GM21619 (cell line): ENCODE results near the gene PRR36.
"Not testable (repeated sequence)": the region's sequence is repeated elsewhere in the genome, so short reads cannot be mapped to it uniquely, and the experiment has no call there.

Experiments used
- ATAC-seq: cut with Tn5 transposase; IDR thresholded peaks from one replicate; pipeline ENCODE4 v1.9.1; 2021; ENCODE audit not compliant: unreplicated experiment

The PRR36 gene

DNA sequence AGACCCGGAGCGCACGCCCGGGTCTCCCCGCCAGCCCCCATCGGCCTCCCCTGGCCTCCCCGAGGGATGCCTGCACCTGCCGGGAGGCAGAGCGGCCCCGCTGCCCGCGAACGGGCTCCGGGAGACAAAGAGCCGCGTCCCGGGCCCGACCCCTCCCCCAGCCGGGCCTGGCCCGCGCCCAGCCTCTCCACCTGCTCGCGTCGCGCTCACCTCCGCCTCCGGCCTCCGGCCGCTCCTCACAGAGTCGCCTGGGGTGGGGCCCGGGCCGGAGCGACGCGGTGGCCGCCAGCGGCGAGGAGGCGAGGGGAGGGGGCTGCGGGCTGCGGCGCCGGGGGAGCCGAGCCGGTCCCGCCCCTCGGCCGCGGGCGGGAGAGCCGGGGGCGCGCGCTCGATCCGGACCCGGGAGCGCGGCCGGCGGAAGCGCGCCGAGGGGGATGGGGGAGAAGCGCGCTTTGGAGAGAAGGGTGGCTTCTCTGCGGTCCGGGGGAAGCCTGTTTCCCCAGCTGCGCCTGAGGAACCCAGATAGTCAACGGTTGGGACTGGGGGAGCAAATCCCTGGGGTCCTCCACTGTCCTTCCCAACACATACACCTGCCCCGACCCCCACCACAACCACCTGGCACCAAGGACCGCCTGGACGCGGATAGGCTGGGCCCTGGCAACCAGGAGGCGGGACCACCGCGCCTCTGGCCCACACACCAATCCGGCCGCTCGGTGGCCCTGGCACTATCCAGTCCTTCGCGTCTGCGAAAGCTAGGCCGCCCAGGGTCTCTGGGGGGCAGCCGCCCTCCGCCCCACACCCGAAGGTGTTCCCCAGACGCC lies at the start of gene PRR36:
PRR36 (minus strand) TSS at position 315 of the 821 bp plus-strand sequence. CDS start 701 bp downstream, outside the sequence.
- ATAC-seq, result no peak

DNA sequence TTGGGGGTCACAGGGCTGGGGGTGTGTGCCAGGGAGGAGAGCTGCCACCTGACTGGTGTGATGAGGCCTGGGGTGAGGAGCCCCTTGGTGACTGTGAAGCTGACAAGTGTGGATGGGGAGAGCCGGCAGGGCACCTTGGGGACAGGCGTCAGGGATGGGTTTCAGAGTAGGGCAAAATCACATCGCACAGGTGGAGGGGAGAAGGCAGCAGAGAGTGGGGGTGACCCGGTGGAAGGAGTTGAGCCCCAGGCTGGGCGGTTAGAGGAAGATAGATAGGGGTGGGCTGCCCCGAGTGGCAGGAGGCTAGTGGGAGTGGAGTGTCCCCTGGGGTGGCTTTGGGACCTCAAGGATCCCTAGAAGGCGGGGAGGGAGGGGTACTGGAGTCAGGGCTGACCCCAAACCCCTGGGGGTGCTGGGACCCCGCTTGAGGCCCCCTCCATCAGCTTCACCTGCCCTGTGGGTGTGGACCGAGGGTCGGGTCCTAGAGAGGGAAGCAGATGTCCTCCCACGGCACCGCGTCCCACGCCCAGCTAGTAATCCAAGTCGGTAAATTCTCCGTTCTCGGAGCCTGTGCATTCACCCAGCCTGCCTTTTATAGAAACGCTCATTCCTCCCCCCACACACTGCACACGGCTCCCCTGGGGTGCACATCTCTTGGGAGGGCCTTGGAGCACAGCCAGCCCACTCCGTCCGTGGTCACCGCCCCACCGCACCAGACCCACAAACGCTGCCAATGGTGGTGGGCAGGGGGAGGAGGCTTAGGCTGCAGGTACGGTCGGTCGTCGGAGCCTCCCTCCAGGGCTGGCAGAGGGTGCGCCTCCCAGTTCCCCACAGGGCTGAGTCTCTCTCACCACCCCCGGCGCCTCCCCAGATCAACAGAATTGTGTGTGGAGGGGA lies 49.4 kb upstream of the PRR36 start:
- ATAC-seq, result no peak

DNA sequence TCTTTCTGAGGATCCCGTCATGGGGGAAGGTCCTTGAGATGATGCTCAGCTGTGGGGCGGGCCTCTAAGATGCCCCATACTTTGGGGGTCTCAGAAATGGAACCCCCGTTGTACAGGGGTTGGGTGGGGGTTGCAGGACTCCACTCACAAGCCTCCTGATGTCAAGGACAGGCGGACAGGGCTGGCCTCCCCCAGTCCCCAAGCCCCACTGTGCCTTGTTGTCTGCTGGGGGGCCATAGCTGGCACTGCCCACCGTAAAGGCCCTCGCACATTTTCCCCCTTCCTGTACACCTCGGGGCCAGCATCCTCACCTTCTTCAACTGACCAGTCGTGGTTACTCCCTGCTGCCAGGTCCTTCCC lies 48.6 kb upstream of the PRR36 start:
- ATAC-seq, result no peak

GRCh38 chr19:7921967-7922835 lies 48.0 kb upstream of the PRR36 start:
- ATAC-seq, result no peak

GRCh38 chr19:7921302-7921966 lies 47.2 kb upstream of the PRR36 start:
- no peak for ATAC-seq

GRCh38 chr19:7920519-7921301 lies 46.5 kb upstream of the PRR36 start:
- peak; percentile 27 for ATAC-seq

DNA sequence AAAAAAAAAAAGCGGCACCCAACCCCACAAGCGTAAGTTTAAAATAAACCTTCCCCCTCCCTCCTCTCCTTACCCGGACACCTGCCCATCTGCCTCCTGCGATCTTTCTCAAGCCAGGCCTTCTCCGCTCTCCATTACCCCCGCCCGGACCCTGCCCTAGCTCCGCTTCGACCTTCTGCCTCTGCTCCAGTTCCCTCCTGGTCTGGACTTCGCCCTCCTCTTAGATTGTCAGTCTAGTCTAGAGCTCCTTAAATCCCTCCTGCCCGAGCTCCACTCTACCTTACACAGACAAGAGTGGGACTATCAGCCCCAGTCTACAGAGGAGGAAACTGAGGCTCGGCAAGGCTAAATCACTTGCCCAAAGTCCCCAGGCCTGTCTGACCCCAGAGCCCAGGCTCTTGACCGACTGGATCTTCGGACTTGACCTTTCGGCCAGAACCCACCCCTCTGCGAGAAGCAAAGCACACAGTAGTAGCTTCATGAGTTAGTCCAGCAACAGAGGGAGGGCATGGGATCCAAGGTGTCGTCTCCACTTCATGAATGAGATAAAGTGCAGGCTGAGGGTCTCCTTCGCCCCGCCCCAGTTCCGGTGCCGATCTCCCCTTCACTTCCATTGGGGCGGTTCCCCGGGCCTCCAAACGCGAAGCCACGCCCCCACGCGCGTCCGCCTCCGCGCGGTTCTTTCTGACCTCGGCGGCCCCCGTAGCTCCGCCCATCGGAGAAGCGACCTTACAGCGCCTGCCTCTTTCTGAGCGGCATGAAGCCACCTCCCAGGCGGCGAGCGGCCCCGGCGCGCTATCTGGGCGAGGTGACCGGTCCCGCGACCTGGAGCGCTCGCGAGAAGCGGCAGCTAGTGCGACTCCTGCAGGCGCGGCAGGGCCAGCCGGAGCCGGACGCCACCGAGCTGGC lies 45.7 kb upstream of the PRR36 start, which contains the start of gene SNAPC2:
SNAPC2 (plus strand) TSS at position 729 of the 909 bp plus-strand sequence; CDS start at position 758, 29 bp downstream.
- ATAC-seq, result peak; percentile 57

- ATAC-seq, result no peak
Observed at GRCh38 chr19:7918615-7919421, 44.6 kb upstream of the PRR36 start.

DNA sequence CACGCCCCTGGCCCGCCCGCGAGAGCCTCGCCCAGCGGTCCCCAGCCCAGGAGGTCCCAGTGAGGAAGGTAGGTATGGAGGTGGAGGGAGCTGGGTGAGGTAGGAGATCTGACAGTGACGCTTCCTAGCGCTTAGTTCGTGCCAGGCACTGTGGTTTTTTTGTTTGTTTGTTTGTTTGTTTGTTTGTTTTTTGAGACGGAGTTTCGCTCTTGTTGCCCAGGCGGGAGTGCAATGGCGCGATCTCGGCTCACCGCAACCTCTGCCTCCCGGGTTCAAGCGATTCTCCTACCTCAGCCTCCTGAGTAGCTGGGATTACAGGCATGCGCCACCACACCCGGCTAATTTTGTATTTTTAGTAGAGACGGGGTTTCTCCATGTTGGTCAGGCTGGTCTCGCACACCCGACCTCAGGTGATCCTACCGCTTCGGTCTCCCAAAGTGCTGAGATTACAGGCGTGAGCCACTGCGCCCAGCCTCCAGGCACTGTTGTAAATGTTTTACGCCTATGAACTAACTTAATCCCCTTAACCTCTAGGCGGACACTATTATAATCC lies 43.9 kb upstream of the PRR36 start:
- ATAC-seq, result not testable (repeated sequence)

DNA sequence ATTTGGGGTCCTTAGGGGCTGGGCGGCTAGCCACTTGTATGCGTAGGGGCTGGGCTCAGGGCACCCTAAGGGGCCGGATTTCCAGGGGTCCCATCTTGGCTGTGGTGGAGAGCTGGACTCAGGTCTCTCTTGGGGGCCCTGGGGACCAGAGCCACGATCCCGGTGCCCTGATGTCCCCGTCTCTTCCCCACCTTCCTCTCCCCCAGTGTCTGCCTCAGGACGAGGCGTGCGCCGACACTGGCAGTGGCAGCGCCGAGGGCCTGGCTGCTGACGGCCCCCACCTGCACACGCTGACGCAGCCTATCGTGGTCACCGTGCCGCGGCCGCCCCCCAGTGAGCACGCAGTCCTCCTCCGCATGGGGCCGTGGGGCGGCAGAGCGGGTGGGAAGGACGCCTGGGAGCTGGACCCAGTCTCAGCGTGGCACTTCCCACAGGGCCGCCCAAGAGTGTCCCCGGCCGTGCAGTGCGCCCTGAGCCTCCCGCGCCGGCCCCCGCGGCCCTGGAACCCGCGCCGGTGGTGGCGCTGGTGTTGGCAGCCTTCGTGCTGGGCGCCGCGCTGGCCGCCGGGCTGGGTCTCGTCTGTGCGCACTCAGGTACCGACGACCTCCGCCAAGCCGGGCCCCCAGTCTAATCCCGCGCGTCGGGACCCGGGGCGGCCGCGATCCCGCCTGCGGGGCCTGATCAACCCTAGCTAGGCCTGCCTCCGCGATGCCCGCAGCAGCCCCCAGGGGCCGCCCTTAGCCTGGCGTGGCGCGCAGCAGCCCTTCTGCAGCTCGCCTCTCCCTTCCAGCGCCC lies 43.3 kb upstream of the PRR36 start:
- ATAC-seq, result no peak

DNA sequence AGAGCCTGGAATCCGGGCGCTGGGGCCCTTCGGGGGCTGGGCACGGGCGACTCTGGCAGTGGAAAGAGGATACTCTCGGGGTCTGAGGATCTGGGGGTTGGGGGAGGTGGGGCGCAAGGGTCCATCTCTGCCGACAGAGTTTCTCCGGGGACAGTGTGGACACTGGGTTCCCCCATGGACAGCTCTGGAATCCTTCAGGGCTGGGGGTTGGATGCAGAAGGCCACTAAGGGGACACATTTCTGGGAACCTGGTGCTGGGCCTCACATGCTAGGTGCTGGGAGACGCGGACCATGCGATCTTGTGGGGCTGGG lies 42.7 kb upstream of the PRR36 start:
- ATAC-seq, result no peak

- ATAC-seq, result no peak
Observed at GRCh38 chr19:7916103-7916954, 42.1 kb upstream of the PRR36 start.

- ATAC-seq, result no peak
Observed at GRCh38 chr19:7915250-7916102, 41.3 kb upstream of the PRR36 start.

DNA sequence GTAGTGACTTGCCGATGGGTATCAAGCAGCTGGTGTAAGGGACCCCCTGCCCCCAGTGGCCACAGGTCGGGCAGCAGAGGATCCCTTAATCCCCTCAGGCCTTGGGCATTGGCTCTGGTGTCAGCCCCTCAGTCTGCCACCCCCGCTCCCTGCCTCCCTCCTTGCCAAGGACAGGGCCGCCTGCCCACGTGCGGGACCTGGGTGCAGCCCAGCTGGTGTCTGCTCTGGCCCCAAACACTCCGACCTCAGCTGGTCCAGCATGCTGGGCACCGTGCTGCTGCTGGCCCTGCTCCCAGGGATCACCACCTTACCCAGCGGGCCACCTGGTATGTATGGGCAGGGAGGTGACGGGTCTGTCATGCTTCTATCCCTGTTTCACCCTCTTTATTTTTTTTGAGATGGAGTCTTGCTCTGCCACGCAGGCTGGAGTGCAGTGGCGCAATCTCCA lies 40.4 kb upstream of the PRR36 start, which contains the start of gene TGFBR3L:
TGFBR3L (plus strand) TSS at position 233 of the 448 bp plus-strand sequence.
- no peak for ATAC-seq

DNA sequence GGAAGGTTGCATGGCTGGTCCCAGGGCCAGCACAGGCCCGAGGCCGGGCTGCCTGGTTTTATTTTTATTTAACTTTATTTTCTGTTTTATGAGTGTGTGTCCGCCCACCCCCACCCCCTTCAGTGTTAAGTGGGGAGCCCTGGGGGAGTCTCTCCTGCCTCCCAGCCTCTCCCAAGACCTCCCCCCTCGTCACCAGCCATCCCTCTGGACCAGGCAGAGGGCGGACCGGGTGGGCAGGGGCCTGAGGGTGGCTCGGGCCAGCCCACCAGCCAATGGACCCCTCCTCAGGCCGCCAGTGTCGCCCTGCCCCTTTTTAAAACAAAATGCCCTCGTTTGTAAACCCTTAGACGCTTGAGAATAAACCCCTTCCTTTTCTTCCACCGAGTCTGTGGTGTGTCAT lies 39.9 kb upstream of the PRR36 start:
- ATAC-seq, result no peak
